Effector memory CD4-positive, alpha-beta T cell (primary cell): ENCODE measurements around the gene SYNGR3.

Source experiments
- DNase-seq, 3 donors: peaks; one replicate each; pipeline ENCODE4 v3.0.0-alpha.2; 2020
- H3K27ac ChIP-seq: 2 replicates; pipeline ENCODE4 v1.7.0; 2013; ENCODE audit warnings: mild to moderate bottlenecking, low read length, moderate library complexity; ENCODE audit not compliant: insufficient read depth, poor library complexity, severe bottlenecking
- H3K27me3 ChIP-seq: replicated peaks from 2 replicates; pipeline ENCODE4 v1.7.0; 2013; ENCODE audit warnings: mild to moderate bottlenecking, low read length; ENCODE audit not compliant: insufficient read depth, control insufficient read depth, poor library complexity, severe bottlenecking
- H3K36me3 ChIP-seq: 2 replicates; pipeline ENCODE4 v1.7.0; 2013; ENCODE audit warnings: mild to moderate bottlenecking, low read length, moderate library complexity; ENCODE audit not compliant: control insufficient read depth, insufficient read depth
- H3K4me1 ChIP-seq: 2 replicates; pipeline ENCODE4 v1.7.0; 2013; ENCODE audit warnings: low read length, mild to moderate bottlenecking; ENCODE audit not compliant: control insufficient read depth, insufficient read depth, poor library complexity, severe bottlenecking
- H3K4me3 ChIP-seq: 2 replicates; pipeline ENCODE4 v1.7.0; 2013; ENCODE audit warnings: low read length, low read depth, mild to moderate bottlenecking; ENCODE audit not compliant: insufficient read depth, poor library complexity, severe bottlenecking
- H3K9me3 ChIP-seq: 2 replicates; pipeline ENCODE4 v1.7.0; 2013; ENCODE audit warnings: mild to moderate bottlenecking, low read length, moderate library complexity; ENCODE audit not compliant: control insufficient read depth

SYNGR3 gene

DNA sequence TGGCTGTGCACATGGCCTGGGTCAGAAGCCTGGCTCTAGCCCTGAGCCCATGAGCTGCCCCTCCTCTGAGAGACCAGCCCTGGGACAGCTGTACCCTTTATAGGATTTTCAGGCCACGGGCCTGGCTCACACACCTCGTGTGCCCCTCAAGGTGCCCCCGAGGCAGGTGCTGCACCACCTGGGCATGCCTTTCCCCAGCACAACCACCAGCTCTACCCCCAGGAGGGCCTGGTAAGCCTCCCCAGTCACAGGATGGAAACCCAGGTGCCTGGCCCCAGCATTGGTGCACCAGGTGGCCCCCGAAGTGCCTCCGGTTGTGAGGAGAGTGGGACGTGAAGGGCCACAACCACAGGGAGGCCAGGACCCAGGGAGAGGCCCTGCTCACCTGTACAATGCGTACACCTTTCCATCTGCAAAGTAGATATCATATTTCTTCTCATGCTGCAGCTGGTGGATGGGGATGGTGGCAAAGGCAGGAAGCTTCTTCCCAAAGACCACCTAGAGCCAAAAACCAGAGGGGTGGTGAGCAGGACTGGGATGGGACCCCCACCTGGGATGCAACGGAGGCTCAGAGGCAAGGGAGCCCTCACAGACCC lies 13.6 kb downstream of the SYNGR3 start:
- H3K36me3 ChIP-seq, result peaks cover 44% of the 10 kb centered on the region
- no peaks in the 10 kb centered on the region for H3K27me3 ChIP-seq
- H3K4me3 ChIP-seq, result no peak overlapping the region
- no peaks in the 10 kb centered on the region for H3K9me3 ChIP-seq
- H3K27ac ChIP-seq, result no peak overlapping the region
- no peak for DNase-seq
- peaks cover 21% of the 10 kb centered on the region for H3K4me1 ChIP-seq

DNA sequence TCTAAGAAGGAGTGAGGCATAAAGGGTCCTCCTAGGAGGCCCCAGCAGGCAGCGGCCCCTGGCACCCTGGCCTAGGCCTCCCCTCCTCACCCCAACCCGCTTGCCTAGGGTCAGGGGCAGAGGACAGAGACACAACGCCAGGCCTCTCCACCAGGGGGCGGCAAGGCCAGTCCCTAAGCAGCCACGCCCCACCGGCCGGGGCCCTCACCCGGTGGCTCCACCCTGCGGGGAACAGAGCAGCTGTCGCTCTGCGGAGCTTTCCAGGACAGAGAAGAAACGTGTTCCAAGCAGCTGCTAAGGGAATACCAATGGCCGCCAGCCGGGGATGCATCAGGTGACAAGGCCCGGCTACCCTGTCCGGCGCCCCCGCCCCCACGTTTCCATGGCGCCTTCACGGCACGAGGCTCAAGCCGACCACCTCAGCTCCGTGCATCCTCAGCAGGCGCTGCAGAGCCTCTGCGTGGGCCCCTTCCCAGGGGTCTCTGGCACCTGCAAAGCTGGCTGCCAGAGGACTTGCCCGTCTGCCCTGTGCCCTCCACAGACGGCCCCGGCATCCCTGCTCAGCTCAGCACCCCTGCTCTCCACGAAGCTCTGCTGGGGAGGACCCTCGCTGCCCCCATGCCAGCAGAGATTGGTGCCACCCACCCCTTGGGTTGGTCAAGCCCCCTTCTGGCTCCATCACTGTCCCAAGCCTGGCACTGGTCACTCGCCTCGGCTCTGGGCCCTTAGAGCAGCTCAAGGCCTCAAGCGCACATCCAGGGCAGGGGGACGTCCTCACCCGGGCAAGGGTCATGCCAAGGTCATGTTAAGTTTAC lies 14.3 kb downstream of the SYNGR3 start:
- no peaks in the 10 kb centered on the region for H3K27me3 ChIP-seq
- H3K4me3 ChIP-seq, result no peak overlapping the region
- no peaks in the 10 kb centered on the region for H3K9me3 ChIP-seq
- peaks cover 27% of the 10 kb centered on the region for H3K4me1 ChIP-seq
- H3K27ac ChIP-seq, result no peak overlapping the region
- peaks cover 39% of the 10 kb centered on the region for H3K36me3 ChIP-seq
- DNase-seq, result peak; percentile 67 to 76 (median 71)

DNA sequence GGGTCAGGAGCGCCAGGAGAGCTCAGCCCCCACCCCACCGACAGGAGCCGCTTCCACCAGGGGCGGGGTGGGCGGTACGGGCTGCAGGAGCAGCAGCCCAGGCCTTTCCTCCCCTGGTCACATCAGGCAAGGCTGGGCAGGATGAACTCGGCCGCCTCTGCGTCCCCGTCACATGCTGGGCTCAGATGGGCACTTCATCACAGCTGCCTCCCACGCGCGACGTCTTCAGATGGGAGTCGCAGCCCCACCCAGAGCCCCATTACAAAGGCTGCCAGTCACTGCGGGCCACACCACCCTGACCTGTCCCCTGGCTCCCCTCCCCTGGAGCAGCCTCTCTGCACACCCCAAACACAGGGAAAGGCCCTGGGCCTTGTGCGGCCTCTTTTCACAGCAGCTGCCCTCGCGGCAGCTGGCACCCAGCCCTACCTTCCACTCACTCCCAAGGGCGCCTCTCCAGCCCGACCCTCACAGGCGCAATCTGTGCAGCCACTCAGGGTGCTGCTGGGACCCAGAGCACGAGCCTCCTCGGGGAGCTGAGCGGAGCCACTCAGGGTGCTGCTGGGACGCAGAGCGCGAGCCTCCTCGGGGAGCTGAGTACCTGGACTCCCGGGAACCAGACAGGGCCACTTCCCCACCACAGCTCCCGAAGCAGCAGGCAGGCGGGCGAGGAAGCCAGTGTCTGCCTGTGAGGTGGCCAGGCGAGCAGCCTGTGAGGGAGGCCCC lies 15.2 kb downstream of the SYNGR3 start:
- H3K36me3 ChIP-seq, result peaks cover 30% of the 10 kb centered on the region
- no peaks in the 10 kb centered on the region for H3K27me3 ChIP-seq
- H3K4me3 ChIP-seq, result no peak overlapping the region
- DNase-seq, result no peak
- H3K9me3 ChIP-seq, result no peaks in the 10 kb centered on the region
- H3K4me1 ChIP-seq, result peaks cover 29% of the 10 kb centered on the region
- no peak overlapping the region for H3K27ac ChIP-seq

DNA sequence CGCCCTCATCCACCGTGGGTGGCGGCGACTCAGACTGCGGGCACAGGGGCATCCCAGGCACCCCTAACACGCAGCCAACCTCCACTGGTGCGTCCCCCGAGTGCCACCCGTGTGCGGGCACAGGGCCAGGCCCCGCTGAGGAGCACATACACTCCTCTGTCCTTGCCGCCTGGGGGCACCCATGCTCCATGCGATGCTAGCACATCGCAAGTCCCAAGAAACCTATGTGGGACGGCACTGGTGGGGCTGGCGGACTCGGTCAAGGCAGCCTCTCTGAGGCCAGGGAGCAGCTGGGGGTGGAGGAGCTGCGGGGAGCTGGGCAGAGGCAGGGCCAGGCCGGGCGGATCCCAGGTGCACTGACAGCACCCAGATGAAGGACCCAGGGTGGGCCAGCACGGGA lies 15.9 kb downstream of the SYNGR3 start:
- H3K36me3 ChIP-seq, result peaks cover 23% of the 10 kb centered on the region
- H3K4me1 ChIP-seq, result peaks cover 35% of the 10 kb centered on the region
- no peaks in the 10 kb centered on the region for H3K9me3 ChIP-seq
- no peak overlapping the region for H3K4me3 ChIP-seq
- H3K27ac ChIP-seq, result no peak overlapping the region
- DNase-seq, result no peak
- H3K27me3 ChIP-seq, result no peaks in the 10 kb centered on the region

DNA sequence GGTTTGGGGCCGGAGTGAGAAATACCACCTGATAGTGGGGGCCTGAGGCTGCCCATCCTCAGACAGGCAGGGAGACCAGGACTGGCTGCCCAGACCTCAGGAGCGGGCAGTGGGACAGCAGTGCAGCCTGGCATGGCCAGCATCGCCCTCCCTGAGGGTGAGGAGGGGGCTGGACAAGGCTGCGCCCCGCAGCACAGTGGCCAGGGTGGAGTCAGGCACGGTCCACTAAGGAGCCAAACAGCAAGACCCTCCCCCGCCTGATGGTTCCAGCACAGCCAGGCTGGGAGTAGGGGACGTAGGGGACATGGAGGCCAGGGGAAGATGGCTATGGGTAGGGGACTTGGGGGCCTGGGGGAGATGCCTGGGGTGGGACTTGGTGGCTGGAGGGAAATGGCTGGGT lies 16.5 kb downstream of the SYNGR3 start:
- no peak overlapping the region for H3K4me3 ChIP-seq
- DNase-seq, result no peak
- H3K27me3 ChIP-seq, result no peaks in the 10 kb centered on the region
- H3K36me3 ChIP-seq, result peaks cover 17% of the 10 kb centered on the region
- peaks cover 35% of the 10 kb centered on the region for H3K4me1 ChIP-seq
- no peak overlapping the region for H3K27ac ChIP-seq
- no peaks in the 10 kb centered on the region for H3K9me3 ChIP-seq

DNA sequence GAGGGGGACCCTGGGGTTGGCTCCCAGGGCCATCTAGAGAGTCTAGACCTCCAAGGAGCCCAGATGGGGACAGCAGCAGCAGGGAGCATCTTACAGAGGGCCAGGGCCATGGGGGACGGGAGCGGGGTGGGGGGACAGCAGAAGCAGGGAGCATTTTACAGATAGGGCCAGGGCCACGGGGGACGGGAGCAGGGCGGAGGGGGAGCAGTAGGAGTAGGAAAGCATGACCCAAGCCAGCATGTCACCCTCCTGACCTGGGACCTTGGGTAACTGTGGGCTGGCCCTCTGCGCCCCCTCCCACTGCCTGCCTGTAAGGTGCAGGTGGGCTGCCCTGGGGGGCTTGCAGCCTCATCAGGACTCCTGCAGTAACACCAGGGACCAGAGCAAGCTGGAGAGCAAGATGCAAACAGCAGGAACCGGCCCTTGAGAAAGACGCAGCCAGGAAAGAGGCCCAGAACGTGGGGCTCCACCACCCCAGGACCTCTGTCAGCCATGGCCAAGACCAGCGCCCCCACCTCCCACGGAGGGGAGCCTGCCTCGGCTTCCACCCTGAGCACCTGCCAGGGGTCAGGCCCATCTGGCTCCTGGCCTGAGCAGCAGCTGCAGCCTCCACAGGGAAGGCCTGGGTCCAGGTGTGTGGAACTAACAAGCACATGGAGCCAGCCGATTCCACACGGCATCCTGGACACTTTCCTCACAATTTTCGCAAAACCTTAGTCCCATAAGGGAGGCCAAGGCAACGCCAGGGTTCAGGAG lies 17.5 kb downstream of the SYNGR3 start:
- no peaks in the 10 kb centered on the region for H3K9me3 ChIP-seq
- no peaks in the 10 kb centered on the region for H3K27me3 ChIP-seq
- DNase-seq, result no peak
- peaks cover 7% of the 10 kb centered on the region for H3K36me3 ChIP-seq
- H3K4me3 ChIP-seq, result no peak overlapping the region
- H3K27ac ChIP-seq, result peak overlapping the region; percentile 77
- peaks cover 35% of the 10 kb centered on the region for H3K4me1 ChIP-seq

DNA sequence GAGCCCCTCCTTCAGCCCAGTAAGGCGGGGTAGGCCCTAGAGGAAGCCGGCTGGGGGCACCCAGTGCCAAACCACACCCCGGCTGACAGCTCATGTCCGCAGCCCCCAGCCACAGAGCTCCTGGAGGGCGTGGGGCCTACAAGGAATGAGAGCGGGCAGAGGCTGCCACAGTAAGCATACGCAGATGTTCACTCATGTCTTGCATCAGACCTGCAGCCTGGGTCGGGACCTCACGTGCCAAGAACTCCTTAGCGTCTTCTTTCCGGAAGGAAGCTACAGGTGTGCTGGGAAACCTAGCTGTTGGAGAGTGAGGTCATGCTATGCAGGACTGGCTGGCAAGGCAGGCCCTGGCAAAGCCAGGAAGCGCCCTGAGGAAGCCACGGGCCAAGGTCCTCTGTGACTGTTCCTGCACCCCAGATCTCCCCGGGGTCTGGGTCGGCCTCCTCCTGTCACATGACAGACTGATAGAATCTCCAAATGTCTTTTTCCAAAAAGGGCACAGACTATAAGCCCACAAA lies 18.3 kb downstream of the SYNGR3 start:
- Histone ChIP-seq H3K36me3 (no peaks in the 10 kb centered on the region), H3K4me1 (peaks cover 35% of the 10 kb centered on the region), H3K27ac (peak overlapping the region; percentile 77), H3K27me3 (no peaks in the 10 kb centered on the region), H3K9me3 (no peaks in the 10 kb centered on the region), H3K4me3 (no peak overlapping the region)
- DNase-seq, result peak in 1 of 3 donors; percentile 16

DNA sequence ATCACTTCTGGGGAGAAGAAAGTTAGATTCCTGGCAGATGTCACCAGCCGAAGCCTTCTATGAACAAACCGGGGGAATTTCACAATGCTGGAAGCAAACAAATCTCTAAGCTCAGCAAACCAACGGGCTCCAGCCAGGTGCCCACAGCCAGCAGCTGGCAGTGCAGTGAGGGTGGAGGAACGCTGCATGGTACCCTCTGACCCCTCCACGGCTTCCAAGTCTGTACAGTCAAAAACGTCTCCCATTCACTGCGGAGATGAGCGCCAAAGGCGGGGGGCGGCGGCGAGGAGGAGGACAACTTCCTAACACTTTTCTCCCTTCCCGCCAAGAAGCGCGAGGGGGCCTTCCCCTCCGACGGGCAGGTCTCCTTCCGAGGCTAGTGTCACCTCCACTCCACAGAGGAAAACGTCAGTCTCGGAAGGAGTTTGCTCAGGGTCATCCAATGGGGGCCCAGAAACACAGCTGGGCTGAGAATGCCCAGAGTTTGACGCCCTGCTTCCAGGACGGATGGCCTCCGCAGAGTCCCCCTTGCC lies 18.9 kb downstream of the SYNGR3 start:
- peak overlapping the region; percentile 69 for H3K4me3 ChIP-seq

DNA sequence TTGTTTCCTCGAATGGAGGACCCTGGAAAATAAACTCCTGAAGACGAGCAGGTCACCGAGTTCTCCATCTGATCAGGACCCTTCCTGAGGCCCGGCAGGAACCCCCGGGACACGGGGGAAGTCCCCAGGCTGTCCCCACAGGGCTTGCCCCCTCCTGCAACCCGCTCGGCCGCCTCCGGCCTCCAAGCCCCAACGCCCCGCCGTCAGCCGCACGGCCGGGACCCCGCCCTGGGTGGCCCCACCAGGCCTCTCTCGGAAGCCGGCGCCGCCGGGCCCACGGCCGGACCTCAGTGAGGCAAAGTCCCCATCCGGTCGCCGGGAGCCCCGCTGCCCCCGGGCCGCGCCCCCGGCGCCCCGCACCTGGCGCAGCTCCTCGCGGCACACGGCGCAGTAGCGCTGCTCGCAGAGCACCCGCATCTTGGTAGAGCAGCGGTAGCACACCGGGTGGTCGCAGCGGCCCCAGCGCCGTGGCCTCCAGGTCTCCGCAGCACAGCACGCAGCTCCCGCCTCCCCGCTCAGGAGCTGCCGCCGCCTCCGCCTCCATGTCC lies 19.5 kb downstream of the SYNGR3 start:
- no peak for DNase-seq
- Histone ChIP-seq H3K27ac (peak overlapping the region; percentile 77), H3K4me1 (peaks cover 31% of the 10 kb centered on the region), H3K36me3 (no peaks in the 10 kb centered on the region), H3K9me3 (no peaks in the 10 kb centered on the region), H3K27me3 (no peaks in the 10 kb centered on the region), H3K4me3 (peak overlapping the region; percentile 69)

More for the DNA sequence above, 18.9 kb downstream of the SYNGR3 start:
- H3K4me1 ChIP-seq, result peaks cover 35% of the 10 kb centered on the region
- no peak for DNase-seq
- H3K27ac ChIP-seq, result peak overlapping the region; percentile 77
- H3K9me3 ChIP-seq, result no peaks in the 10 kb centered on the region
- no peaks in the 10 kb centered on the region for H3K36me3 ChIP-seq
- H3K27me3 ChIP-seq, result no peaks in the 10 kb centered on the region
